Measurements from ENCODE around the gene PTPRN2. TPM values are rescaled to one million over a fixed set of nuclear protein-coding genes. Genes with fewer than 3 reads are reported as not detected.

Gene PTPRN2
- total RNA-seq, 2 donors from 2014 or later, result 0.72 to 0.79 TPM

DNA sequence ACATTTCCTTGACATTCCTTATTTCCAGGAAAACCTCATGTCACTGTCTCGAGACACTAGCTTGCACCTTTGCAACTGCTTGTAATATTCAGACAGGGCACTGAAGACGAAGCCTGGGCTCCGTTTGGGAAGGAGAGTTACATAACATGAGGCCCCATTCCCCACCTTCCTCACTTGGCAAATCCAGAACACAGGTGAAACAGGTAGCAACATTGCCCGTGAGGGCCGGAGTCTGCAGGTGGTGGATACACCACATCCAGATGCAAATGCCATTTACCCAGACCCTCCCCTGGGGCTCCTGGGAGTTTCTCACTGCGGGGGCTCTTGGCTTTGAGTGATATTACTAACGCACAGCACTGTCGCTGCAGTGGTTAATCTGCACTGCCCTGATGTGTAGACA lies 491.0 kb downstream of the PTPRN2 start:
- ATAC-seq (replicated peaks in 1 of 2) (no peak), DNase-seq (no peak)
- Mint-ChIP-seq H3K9me3 (no peaks in the 10 kb centered on the region), H3K27ac (no peak overlapping the region), H3K36me3 (ENCODE audit: insufficient read depth in 2 of 2) (no peaks in the 10 kb centered on the region), H3K4me3 (no peak overlapping the region), H3K4me1 (ENCODE audit: low read depth) (no peaks in the 10 kb centered on the region), H3K27me3 (ENCODE audit: low read depth) (peaks cover 2% of the 10 kb centered on the region)

DNA sequence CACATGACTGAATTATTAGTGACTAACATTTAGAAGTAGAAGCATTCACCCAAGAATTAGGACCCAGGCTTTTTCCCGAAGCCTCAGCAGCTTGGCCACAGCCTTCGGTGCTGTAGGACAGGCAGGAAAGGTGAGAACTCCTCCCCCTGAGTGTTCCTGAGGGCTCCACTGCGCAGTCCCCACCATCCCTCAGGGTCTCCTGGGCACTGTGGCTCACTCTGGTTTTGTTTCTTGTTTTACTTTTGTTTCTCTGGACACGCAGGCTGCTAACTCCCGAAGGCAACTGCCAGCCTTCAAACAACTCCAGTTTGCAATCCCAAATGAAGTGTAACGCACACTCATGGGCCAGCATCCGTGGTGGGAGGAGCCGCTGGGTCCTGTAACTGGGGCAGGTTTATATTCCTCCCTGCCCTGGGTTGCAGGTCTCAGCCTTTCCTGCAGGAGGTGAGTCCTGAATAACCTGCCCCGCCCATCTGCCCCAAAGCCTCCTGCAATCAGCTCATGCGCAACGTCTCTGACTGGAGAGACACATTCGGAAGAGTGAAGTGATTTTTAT lies 492.9 kb downstream of the PTPRN2 start:
- DNase-seq (no peak), ATAC-seq (replicated peaks in 1 of 2) (no peak)
- Mint-ChIP-seq H3K36me3 (ENCODE audit: insufficient read depth in 2 of 2) (peaks cover 0 to 1% of the 10 kb centered on the region in 2 donors), H3K27me3 (ENCODE audit: low read depth) (no peaks in the 10 kb centered on the region), H3K27ac (no peak overlapping the region), H3K4me3 (no peak overlapping the region), H3K4me1 (ENCODE audit: low read depth) (no peaks in the 10 kb centered on the region), H3K9me3 (peaks cover 2 to 3% of the 10 kb centered on the region in 2 donors)

DNA sequence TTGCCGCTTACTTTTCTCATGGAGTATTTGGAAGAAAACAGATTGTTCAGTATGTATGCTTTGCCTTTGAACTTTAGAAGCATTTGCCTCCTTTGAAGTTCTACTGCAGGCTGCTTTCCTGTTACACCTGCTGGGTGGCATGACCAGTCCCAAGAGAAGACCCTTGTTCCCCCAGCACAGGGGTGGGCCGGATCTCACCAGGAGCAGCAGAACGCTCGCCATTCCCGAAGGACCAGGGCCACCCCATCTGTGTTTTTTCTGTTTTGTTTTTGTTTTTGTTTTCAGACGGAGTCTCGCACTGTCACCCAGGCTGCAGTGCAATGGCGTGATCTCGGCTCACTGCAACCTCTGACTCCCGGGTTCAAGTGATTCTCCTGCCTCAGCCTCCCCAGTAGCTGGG lies 493.6 kb downstream of the PTPRN2 start:
- Mint-ChIP-seq H3K4me1 (ENCODE audit: low read depth) (no peaks in the 10 kb centered on the region), H3K9me3 (peaks cover 3 to 5% of the 10 kb centered on the region in 2 donors), H3K36me3 (ENCODE audit: insufficient read depth in 2 of 2) (peaks cover 0 to 1% of the 10 kb centered on the region in 2 donors), H3K4me3 (no peak overlapping the region), H3K27ac (no peak overlapping the region), H3K27me3 (ENCODE audit: low read depth) (no peaks in the 10 kb centered on the region)
- ATAC-seq (replicated peaks in 1 of 2), result no peak
- no peak for DNase-seq

DNA sequence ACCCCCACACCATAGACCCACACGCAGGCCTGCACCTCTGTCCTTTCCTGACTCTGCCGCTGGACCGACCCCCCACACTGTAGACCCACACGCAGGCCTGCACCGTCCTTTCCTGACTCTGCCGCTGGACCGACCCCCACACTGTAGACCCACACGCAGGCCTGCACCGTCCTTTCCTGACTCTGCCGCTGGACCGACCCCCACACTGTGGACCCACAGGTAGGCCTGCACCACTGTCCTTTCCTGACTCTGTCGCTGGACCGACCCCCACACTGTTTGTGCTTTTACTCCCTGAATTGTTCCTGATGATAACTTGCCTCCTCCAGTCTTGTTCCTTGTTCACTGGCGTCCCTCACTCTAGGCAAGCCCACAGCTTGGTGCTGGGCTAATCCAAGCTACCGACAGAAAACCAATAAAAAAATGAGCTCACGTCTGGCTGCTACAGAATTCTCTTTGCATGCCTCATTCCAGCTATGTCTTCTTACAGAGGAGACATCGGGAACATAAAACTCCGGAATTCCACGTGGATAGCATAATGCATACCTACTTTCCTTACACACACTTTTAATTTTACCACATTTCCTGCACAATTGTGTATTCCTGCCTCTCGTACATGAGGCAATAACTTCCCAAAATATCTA lies 494.3 kb downstream of the PTPRN2 start:
- Mint-ChIP-seq H3K27me3 (ENCODE audit: low read depth) (no peaks in the 10 kb centered on the region), H3K36me3 (ENCODE audit: insufficient read depth in 2 of 2) (peaks cover 0 to 1% of the 10 kb centered on the region in 2 donors), H3K4me1 (ENCODE audit: low read depth) (no peaks in the 10 kb centered on the region), H3K4me3 (no peak overlapping the region), H3K27ac (no peak overlapping the region), H3K9me3 (peaks cover 3 to 5% of the 10 kb centered on the region in 2 donors)
- DNase-seq (no peak), ATAC-seq (replicated peaks in 1 of 2) (no peak)

DNA sequence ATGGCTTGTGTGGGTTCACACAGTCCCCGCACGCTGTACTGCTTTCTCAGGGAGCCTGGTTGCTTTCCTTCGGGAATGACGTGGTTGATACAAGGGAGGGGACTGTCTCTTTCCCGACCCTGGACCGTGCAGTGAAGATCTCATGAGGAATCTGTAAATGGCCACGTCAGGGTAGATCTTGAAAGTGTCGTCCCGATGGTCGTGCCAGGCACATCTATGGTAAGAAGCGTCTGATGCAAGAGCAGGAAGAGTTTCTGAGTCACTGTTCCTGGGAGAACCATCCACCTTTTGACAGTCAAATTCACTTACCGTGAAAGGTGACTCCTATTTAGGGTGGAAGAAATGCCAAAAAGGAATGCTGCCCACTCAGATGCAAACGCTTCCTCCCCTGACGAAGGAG lies 500.4 kb downstream of the PTPRN2 start:
- ATAC-seq (replicated peaks in 1 of 2) (no peak), DNase-seq (no peak)
- H3K9me3 Mint-ChIP-seq, result peaks cover 6 to 10% of the 10 kb centered on the region in 2 donors
- H3K4me1 Mint-ChIP-seq (ENCODE audit: low read depth), result no peaks in the 10 kb centered on the region
- H3K36me3 Mint-ChIP-seq (ENCODE audit: insufficient read depth in 2 of 2), result peaks cover 0 to 1% of the 10 kb centered on the region in 2 donors
- H3K27ac Mint-ChIP-seq, result no peak overlapping the region
- no peak overlapping the region for H3K4me3 Mint-ChIP-seq
- no peaks in the 10 kb centered on the region for H3K27me3 Mint-ChIP-seq (ENCODE audit: low read depth)

DNA sequence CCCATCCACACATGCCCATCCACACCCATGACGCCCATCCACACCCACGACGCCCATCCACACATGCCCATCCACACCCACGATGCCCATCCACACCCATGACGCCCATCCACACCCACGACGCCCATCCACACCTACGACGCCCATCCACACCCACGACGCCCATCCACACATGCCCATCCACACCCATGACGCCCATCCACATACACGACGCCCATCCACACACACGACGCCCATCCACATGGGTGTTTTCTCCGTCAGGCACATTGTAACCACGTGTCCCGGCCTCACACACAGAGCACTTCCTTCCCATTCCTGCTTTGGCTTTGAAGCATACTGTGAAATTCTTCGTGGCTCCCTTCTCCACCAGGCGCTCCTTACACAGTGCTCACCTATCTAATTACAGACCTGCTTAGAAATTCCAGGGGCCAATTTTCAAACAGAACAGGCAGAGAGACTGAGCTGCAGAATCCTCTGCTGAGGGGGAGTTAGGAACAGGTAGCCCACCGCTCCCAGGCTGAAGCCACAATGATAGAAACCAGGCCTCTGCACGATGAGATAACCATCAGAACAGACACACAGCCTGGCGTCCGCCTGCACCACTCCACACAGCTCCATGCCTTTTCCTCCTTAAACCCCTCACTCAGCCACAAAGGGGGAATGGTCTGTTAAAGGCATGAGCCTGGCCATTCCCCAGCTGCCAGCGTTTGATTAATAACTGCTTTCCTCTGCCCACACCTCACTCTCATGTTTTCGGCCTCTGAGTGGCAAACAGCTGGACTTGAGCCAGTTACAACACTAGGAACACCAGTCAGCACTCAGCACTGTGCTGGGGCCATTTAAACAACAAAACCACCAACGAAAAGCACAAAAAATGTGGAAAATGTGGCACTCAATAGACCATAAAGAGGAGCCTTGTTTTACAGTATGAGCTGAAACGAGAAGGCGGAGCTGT lies 501.6 kb downstream of the PTPRN2 start:
- H3K4me1 Mint-ChIP-seq (ENCODE audit: low read depth), result no peaks in the 10 kb centered on the region
- ATAC-seq (replicated peaks in 1 of 2) (no peak), DNase-seq (no peak)
- no peak overlapping the region for H3K27ac Mint-ChIP-seq
- peaks cover 0 to 1% of the 10 kb centered on the region in 2 donors for H3K36me3 Mint-ChIP-seq (ENCODE audit: insufficient read depth in 2 of 2)
- no peak overlapping the region for H3K4me3 Mint-ChIP-seq
- peaks cover 6 to 10% of the 10 kb centered on the region in 2 donors for H3K9me3 Mint-ChIP-seq
- no peaks in the 10 kb centered on the region for H3K27me3 Mint-ChIP-seq (ENCODE audit: low read depth)

DNA sequence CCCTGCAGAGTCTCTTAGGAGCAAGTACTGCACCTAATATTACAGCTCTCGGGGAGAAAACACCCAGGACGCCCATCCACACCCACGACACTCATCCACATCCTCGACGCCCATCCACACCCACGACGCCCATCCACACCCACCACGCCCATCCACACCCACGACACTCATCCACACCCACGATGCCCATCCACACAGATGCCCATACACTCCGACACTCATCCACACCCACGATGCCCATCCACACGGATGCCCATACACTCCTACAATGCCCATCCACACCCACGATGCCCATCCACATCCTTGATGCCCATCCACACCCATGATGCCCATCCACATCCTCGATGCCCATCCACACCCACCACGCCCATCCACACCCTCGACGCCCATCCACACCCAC lies 503.1 kb downstream of the PTPRN2 start:
- Mint-ChIP-seq H3K4me3 (no peak overlapping the region), H3K9me3 (peaks cover 3 to 6% of the 10 kb centered on the region in 2 donors), H3K36me3 (ENCODE audit: insufficient read depth in 2 of 2) (no peaks in the 10 kb centered on the region), H3K27ac (no peak overlapping the region), H3K27me3 (ENCODE audit: low read depth) (no peaks in the 10 kb centered on the region), H3K4me1 (ENCODE audit: low read depth) (no peaks in the 10 kb centered on the region)
- DNase-seq (no peak), ATAC-seq (replicated peaks in 1 of 2) (no peak)

DNA sequence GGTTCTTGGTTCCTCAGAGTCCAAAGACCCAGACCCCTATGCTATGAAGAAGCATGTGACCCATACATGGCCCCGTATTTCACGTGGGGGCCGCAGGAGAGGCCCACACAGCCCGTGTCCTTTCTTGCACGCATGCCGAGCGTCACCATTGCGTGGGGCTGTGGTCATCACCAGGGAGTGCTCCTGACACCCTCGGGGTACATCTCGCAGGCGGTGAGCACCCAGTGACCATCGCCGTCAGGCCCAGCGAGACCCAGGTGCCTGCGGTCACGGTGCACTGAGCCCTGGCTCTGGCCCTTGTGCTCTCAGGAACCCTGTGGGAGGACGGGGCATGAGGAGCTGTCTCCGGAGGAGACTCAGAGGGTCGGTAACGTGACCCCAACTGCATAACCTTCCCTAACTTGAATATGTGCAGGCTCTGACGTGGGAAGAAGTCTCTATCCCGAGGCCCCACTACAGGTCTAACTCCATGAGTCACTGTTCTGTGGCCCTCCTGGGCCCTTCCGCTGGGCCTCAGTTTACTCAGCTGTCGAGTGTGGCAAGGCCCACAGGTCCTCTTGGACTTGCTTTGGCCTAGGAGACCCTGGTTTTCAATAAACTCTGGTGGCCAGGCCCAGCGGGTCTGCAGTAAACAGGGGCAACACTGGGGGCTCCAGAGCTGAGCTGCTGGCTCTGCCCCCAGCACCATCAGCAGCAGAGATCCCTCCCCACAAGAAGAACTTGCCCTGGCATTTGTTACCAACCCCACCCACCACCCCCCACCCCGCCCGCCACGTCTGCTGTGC lies 503.9 kb downstream of the PTPRN2 start:
- Mint-ChIP-seq H3K27me3 (ENCODE audit: low read depth) (no peaks in the 10 kb centered on the region), H3K4me1 (ENCODE audit: low read depth) (no peaks in the 10 kb centered on the region)

DNA sequence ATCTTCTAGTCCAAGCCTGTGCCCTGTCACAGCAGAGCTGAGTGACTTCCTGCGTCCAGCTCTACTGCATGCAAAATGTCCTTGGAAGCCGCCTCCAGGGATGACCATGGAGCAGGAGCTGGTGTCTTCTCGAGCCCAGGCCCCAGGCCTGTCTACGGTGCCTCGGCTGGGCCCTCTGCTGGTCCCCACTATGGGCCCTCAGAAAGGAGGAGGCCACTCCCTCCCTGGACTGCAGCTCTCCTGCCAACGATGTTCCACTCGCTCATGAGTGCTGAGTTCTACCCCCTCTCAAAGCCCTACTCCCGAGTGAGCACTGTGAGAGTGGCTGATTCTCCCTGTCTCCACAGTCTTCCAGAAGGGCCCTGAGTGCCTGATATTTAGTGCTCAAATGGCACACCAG lies 504.9 kb downstream of the PTPRN2 start:
- ATAC-seq (replicated peaks in 1 of 2) (no peak), DNase-seq (no peak)
- H3K4me3 Mint-ChIP-seq, result no peak overlapping the region
- peaks cover 3 to 5% of the 10 kb centered on the region in 2 donors for H3K9me3 Mint-ChIP-seq
- H3K36me3 Mint-ChIP-seq (ENCODE audit: insufficient read depth in 2 of 2), result no peaks in the 10 kb centered on the region
- H3K4me1 Mint-ChIP-seq (ENCODE audit: low read depth), result no peaks in the 10 kb centered on the region
- H3K27ac Mint-ChIP-seq, result no peak overlapping the region
- H3K27me3 Mint-ChIP-seq (ENCODE audit: low read depth), result no peaks in the 10 kb centered on the region

More for the DNA sequence above, 503.9 kb downstream of the PTPRN2 start:
- ATAC-seq (replicated peaks in 1 of 2) (no peak), DNase-seq (no peak)
- peaks cover 3 to 5% of the 10 kb centered on the region in 2 donors for H3K9me3 Mint-ChIP-seq
- no peaks in the 10 kb centered on the region for H3K36me3 Mint-ChIP-seq (ENCODE audit: insufficient read depth in 2 of 2)
- H3K4me3 Mint-ChIP-seq, result no peak overlapping the region
- H3K27ac Mint-ChIP-seq, result no peak overlapping the region

DNA sequence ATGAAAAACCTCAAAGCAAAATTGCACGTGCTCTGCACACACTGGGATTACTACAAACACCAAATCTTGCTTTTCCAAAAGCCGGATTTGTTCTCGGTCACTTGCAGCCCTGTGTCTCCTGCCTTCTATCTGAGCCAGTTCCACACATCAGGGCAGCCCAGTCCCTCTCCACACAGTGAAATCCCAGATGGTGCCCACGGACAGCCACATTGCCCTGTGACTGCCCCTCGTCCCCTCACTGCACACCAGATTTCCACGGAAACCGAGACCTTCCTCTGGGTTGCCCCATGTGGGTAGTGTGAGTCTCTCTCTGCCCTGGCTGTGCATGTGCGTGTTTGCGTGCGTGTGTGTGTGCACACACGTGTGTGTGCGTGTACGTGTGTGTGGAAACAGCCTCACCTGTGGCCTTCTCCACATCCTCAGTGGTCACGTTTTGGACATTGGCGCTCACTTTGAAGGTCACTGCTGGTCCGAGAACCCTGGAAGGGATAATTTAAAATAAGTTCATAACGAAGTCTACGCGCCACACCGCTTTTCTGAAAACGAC lies 506.7 kb downstream of the PTPRN2 start:
- Mint-ChIP-seq H3K4me3 (no peak overlapping the region), H3K36me3 (ENCODE audit: insufficient read depth in 2 of 2) (no peaks in the 10 kb centered on the region), H3K9me3 (peaks cover 0 to 3% of the 10 kb centered on the region in 2 donors), H3K27me3 (ENCODE audit: low read depth) (no peaks in the 10 kb centered on the region), H3K4me1 (ENCODE audit: low read depth) (no peaks in the 10 kb centered on the region), H3K27ac (no peak overlapping the region)
- ATAC-seq (replicated peaks in 1 of 2) (no peak), DNase-seq (no peak)

DNA sequence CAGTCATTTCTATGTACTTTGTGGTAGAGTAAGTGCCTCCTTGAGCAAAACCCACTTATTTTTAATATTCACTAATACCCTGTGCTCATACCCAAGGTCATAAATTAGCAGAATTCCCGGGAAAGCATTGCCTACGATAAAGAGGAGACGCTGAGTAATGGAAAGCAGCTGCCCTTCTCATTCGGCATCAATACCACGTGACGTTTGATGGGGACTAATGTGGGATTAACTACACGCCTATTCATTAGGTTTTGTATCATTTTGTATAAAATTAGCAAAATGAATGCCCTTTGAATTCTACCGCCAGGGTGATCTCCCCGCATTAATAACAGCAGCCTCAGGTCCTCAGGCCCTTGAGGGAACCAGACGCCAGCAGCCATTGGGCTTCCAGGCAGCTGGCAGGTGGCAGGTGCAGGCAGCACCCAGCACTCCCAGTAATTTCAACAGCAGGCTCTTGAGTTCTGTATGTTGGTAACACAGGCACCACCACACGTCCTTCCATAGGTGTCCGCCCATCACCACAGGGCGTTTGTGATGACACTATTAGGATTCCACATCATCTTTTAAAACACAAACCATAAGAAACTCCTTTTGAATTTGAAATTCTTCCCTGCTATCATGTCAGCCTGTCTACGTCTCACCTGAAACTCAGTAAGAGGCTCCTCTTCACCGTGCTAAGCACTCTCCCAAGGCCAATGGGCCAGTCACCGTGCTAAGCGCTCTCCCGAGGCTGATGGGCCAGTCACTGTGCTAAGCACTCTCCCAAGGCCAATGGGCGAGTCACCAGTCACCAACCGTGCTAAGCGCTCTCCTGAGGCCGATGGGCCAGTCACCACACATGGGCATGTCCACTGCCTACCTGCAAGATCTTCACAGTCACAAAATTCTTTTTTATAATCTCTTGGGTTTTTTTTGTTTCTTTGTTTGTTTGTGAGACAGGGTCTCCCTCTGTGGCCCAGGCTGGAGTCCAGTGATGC lies 509.4 kb downstream of the PTPRN2 start:
- Mint-ChIP-seq H3K27ac (no peak overlapping the region), H3K9me3 (no peaks in the 10 kb centered on the region), H3K36me3 (ENCODE audit: insufficient read depth in 2 of 2) (no peaks in the 10 kb centered on the region), H3K4me1 (ENCODE audit: low read depth) (no peaks in the 10 kb centered on the region), H3K27me3 (ENCODE audit: low read depth) (no peaks in the 10 kb centered on the region), H3K4me3 (no peak overlapping the region)
- no peak for ATAC-seq (replicated peaks in 1 of 2)
- no peak for DNase-seq
